Stimulated activated CD8-positive, alpha-beta memory T cell treated with anti-CD3 and anti-CD28 coated beads, Interleukin-15, amount 100 ng/mL, for 48 hours (primary cell): ENCODE data around the gene CTSL.

Source experiments
- DNase-seq, 2 donors: peaks; one replicate each; pipeline ENCODE4 v3.0.0-alpha.2; 2020; ENCODE audit warnings: low read depth in 2 of 2

Gene CTSL

DNA sequence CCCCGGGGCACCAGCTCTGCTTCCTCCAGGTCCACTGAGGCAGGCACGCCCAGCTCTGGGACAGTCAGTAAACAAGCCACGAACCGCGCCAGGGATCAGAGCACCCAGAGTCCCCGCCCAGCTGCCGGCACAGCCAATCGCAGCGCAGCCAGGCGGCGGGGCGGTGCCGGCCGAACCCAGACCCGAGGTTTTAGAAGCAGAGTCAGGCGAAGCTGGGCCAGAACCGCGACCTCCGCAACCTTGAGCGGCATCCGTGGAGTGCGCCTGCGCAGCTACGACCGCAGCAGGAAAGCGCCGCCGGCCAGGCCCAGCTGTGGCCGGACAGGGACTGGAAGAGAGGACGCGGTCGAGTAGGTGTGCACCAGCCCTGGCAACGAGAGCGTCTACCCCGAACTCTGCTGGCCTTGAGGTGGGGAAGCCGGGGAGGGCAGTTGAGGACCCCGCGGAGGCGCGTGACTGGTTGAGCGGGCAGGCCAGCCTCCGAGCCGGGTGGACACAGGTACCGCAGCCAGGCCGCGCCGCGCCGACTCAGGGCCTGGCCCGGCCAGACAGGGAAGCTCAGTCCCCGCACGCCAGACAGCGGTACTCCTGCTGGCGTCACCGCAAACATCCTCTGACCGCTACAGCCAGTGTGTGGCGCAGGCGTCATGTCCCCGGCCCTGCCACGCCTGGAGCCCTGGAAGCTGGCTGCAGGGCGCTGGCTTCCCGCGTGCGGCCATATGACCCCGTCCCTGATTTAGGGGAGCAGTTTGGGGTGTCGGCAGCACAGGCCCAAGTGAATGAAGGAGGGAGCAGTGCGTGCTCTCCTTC lies at the start of gene CTSL:
Gene CTSL (plus strand): TSS at position 220 of the 810 bp plus-strand sequence. CDS start 1,485 bp downstream, outside the sequence.
- no peak for DNase-seq

DNA sequence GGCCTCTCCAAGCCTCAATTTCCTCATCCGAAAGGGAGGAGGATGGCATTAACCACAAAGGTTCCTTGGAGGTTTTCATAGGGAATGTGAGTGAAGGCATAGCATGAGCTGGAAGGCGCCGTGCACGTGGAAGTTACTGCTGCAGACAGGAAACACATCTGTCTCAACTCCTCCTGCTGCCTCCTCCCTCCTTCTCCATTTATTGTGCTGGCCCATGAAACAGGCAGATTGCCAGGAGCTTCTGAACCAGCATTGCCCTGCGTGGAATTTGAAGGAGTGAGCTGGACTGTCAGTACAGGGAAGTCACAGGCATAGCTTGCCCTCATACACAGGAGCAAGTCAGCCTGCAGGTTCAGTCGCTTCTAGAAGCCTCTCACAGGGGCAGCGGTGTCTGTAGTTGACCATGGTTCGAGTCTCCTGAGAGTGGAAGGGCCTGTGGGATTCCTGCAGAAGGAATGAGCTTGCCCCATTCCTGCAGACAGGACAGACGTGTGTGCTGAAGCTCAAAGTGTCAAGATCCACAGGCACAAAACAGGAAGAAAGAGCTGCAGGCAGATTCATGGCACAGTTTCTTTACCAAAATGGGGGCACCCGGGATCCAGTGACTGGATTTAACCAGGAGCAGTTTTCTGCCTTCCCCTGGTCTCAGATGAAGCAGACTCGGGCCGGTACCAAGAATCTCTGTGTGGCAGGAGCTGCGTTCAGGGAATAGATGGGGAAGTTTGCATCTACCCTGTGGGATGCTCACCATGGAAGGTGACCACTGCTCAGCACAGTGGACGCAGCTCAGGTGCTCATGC lies 48.7 kb upstream of the CTSL start:
- DNase-seq, result no peak

DNA sequence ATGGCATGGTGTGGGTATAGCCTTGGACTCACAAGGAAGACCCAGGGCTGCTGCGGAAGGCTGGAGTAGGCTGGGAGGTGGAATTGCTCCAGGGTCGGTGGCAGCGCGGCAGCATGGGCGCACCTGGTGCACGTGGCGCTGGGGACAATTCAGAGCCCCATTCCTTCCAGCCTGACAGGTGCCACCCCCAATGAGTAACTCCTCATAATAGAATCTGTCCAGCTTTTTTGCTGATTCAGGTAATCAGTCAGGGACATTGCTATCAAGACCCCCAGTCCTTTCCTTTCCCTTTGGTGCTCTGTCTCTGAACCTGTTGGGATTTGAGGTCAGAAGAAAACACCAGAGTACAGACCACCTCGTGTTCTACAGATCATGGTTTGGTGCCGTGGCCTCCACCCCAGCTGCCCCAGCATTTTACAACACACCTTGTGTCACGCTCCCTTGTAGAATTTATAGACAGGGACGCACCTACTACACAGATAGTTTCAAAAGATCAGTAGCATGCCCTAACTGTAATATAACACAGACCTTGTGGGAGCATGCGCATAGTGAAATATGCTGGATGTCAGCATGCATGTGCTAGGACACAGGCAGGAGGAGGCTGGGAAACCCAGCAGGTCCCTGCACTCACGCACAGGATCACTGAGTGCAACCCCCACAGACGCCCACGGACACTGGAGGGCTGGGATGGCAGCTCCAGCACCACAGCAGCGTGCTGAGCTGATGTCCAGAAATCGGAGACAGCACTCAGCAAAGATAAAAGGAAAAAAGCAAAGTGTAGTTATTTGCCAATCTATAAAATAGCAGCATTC lies 47.9 kb upstream of the CTSL start:
- DNase-seq, result no peak

DNA sequence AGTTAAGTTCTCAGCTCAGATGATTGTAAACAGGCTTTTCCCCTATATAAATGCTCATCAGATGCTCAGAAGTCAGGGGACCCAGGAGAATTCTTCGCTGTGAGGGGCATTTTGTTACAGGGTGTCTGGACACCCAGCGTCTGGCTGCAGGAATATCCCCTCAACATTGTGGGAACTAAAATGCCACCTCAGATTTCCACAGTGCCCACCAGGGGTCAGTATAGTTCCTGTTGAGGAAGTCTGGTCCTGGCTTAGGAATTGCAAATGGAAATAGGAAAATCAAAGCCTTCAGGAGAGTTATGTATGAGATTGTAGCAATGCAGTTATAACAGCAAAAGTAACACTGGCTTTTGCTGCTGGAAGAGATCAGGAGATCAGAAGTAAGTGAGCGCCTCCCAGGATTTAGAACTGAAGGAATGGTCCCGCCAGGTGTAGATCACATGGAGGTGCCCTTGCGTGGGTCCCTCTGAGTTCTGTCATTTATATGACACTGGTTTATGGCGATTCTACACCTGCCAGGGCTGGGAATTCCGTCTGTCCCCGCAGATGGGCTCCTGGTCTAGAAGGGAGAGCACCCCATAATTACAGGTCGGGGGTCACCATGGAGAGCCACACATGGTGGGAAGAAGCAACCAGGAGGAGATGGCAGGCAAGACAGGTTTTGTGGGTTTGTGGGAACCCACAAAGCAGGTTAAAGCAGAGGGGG lies 47.1 kb upstream of the CTSL start:
- DNase-seq, result no peak

DNA sequence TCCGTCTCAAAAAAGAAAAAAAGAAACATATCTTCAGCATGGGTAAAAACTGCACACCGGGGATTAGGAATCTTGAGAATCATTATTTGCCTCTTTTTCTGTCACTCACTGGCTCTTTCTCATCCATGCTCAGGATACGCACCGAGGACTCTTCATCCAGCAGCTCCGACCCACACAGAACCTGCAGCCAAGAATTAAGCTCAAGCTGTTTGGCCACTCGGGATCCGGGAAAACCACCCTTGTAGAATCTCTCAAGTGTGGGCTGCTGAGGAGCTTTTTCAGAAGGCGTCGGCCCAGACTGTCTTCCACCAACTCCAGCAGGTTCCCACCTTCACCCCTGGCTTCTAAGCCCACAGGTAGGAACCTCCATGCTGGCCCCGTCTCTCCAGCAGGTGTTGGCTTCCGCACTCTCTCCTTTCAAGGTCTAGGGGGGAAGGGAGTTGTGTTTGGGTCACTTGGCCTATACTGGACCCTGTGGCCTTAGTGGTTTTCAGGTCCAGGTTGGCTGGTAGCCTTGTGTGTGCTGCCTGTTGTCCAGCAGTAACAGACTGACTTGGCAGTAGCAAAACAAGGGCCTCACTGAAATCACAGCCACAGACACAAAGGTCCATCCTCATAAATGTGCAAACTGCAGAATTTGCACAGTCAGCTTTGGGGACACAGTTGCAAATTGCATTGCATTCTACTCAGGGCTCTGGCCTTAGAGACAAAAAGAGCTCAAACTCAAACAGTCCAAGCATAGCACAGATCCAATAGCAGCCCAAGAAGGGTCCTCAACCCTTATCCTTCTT lies 44.5 kb upstream of the CTSL start:
- DNase-seq, result no peak

DNA sequence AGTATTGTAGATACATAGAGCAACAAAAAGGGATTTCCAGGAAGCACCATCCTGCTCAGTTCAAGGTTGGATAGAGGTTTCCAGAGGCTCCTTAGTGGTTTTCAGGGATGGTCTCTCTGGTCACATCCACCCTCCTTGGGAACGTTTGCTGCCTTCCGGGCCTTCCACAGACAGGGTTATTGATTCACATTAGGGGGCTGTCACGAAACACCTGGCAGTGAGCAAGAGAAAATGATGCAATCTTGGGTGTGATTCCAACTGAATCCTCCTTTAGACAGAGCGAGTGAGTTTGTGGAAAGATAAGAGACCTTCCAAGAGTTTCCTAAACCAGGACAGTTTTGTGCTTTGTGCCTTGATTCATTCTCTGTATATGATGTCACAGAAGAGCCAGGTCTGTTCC lies 43.8 kb upstream of the CTSL start:
- no peak for DNase-seq

DNA sequence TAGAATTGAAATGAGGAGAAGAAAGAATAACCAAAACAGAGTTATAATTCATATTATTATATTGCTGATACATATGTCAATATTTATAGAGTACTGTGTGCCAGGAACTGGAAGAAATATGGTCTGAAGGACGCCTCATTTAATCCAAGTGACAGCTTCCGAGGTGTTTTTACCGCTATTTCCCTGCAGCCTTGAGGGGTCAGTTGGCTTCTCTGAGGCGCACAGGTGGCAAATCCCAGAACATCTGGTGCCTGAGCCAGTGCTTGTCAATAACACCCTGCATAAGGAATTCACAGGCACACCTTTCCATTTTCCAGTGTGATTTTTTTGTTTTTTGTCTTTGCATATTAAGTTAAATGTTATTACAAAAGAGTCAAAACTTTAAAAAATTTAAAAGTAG lies 43.3 kb upstream of the CTSL start:
- DNase-seq, result no peak

DNA sequence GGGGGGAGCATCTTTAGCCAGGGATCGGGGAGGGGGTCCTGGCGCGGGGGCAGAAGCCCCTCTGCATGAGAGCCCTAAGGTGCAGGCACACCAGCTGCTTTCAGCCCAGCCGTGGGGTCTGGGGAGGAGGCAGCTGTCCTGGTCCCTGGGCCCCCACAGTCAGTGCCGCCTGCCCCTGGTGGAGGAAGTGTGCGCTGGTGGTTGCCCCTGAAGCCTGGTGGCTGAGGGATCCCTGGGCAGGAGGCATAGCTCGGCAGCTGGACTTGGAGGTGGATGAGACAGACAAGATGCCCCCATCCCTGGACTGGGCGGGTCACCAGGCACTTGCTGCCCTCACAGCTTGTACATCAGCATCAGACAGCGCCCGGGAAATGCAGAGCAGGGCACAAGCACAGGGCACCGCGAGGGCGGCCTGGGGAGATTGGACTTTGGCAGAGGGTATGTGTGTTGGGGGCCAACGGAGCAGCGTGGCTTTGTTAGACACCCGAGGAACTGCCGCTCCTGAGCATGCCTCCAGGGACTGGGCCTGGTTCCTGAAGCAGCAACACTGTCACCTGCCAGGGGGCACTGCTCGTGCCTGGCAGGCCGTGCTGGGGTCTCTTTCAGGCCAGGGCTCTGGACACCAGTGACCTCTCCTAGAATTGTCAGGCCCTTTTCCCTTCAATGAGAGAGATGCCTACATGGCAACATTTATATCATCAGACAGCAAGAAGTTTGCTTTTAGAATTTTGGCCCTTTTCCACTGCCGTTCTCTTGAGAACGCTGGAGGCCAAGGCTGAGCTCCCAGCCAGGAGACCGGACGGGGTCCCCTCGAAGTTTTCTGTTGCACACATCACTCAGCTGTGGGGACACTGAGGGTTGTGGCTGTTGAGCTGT lies 41.9 kb upstream of the CTSL start:
- DNase-seq, result no peak

DNA sequence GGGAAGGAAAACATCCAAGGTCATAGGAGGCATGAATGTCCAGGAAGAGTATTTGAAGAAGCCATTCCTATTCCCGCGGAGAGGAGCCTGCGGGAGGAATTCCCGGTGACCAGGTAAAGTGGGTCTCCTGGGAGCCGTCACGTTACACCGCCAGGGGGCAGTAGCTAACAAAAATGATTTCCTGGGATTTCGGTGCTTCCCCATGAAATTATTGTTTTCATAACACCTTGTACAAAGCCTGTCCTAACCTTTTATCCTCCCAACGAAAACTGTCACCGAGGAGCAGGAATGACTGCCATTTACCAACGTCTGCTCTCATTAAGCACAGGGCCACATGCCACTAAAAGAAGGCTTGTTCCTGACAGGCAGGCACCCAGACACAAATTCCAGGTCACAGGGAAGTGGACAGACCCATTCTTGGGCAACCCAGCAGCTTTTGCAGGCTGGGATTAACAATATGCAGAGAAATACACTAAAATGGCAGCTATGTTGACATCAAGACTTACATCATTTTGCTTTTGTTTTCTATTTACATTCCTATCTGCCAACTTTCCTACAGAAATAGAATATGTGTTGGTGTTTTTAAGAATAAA lies 41.2 kb upstream of the CTSL start:
- no peak for DNase-seq

DNA sequence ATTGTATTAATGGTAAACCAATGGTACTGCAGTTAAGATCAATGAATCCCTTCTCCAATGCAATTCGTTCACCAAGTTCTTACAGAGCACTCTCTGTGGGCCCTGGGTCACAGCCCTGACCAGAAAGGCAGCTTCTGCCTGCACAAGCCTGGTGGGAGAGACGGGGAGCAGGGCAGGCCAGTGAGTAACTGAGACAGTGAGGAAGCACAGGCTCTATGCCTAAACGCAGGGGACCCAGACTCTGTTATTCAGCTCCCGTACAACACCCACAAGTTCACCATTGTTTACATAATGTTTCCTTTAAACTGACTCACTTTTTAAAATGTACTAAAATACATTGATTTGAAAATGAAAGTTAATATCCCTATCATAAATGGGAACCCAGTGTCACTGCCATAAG lies 40.5 kb upstream of the CTSL start:
- DNase-seq, result no peak

DNA sequence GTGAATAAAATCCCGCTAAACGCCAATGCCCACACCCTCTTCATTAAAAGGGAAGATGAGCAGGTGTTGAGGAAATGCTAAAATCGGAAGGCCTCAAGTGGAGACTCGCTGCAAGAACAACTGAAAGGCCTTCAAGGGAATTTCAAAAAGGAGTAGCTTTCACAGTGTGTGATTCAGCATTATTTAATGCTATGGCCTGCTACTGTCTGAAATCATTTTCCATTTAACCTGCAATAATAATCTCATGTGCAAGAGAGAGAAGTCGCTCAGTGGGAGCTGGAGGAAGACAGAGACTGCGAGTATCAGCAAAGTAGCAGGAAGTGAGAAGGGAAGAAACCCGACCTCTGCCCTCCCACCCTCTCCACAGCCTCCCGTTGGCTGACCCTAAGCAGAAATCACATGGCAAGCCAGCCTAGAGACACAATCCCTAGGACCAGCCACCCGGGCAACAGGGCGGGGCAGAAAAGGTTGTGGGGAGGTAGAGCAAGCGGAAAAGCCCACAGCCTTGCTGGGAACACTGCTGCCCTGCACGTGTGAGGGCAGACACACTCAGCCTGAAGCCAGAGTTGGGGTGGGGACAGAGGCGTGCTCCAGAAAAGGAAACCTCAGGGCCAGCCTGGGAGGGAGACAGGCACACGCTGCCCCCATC lies 39.9 kb upstream of the CTSL start:
- no peak for DNase-seq

DNA sequence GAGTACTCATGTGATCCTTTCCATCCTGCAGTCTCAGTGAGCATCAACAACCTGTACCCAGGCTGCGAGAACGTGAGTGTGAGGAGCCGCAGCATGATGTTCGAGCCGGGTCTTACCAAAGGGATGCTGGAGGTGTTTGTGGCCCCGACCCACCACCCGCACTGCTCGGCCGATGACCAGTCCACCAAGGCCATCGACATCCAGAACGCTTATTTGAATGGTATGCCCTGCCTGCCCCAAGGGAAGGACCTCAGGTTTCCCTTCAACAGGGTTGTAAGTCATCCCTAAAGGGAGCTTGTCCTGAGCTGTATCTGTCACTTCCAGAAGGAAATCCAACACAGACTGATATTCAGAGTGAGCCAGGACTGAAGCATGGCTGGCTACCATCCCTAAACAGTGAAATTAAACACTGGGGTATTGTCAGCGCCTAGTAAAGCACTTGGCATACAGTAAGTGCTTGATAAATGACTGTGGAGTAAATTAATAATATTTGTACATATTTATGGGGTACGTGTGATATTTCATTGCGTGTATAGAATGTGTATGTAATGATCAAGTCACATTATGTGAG lies 39.3 kb upstream of the CTSL start:
- DNase-seq, result no peak

DNA sequence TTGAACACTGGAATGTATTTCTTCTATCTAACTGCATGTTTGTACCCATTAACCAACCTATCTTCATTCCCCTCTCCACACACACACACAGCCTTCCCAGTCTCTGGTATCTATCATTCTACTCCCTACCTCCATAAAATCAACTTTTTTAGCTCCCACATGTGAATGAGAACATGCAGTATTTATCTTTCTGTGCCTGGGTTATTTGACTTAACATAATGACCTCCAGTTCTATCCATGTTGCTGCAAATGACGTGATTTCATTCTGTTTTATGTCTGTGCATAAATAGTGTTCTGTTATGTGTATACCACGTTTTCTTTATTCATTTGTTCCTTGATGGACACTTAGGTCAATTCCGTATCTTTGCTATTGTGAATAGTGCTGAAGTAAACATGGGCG lies 38.7 kb upstream of the CTSL start:
- no peak for DNase-seq

DNA sequence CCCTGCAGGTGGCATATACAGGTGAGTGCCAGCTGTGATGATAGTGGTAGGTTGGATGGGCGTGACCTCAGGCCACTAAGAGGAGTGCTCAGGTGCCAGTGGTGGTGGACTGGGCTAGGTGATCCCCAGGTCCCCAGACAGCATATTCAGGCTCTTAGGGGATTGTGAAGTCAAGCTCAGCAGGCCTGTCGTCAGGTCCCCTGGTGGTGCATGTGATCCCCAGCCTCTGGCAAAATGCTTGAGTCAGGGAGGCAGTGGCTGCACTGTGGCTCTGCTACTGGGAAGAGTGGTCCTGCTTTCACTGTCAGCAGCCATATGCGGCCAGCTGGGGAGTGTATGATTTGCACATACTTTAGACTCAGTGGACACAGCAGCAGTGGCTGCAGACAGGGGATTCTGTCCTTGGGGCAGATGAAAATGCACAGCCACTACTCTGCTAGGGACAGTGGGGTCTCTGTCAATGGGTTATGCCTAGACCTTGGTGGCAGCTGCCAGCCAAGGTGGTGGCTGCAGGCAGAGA lies 31.6 kb upstream of the CTSL start:
- DNase-seq, result no peak

DNA sequence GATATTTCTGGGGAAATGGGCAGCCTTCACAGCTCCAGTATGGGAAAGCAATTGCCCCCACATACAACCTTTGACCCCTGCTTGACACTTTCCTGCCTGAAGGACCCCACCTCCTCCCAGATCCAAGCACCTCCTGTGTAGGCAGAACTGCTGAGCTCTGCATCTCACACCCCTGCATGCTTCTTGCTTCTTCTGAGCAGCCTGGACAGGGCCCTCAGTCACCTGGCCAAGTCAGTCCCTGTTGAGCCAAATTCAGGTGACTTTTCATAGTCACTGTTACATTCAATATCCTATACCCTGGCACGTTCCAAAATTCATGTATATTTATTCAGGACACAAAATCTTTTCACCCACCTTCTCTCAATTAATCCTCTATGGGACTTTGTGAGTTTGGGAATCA lies 30.4 kb upstream of the CTSL start:
- no peak for DNase-seq

DNA sequence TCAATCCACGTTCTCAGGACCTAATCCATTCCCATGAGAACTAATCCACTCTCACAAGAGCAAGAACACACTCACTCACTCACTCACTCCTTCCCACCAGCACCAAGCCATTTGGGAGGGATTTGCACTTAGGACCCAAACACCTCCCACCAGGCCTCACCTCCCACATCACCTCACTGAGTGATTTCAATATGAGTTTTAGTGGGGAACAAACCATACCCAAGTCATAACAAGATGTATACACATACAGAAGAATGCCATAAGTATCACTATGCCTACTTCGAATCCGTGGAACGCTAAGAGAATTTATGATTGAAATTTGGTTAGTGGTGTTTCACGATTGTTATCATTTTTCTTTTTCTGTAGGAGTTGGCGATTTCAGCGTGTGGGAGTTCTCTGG lies 29.3 kb upstream of the CTSL start:
- no peak for DNase-seq

DNA sequence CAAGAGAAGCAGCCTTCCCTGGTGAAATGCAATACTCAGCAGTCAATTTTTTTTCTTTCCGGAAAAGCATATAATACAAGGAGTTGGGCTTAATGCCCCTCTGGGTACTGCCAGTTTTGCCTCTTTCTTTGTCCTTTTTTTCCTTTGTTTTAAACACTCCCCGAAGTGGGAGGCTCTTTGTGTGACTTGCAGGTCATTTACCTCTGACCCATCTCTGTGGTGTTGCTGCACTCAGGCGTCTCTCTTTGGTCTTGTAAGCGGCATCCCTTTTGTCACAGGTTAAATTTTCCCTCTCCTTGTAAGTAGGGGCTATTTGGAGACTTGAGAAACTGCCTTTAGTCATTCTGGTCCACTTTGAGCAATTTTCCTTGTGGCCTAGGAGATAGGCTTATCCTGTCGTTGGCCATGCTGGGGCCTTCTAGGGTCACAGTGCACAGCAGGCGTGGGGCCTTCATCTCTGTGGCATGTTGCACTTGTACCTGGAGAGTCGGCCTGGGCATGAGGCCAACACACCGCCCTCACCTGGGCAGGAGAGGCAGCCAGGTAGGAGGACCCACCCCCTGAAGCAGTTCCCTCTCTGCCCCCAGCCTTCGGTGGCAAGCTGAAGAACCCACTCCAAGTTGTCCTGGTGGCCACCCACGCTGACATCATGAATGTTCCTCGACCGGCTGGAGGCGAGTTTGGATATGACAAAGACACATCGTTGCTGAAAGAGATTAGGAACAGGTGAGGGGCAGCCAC lies 27.7 kb upstream of the CTSL start:
- no peak for DNase-seq

DNA sequence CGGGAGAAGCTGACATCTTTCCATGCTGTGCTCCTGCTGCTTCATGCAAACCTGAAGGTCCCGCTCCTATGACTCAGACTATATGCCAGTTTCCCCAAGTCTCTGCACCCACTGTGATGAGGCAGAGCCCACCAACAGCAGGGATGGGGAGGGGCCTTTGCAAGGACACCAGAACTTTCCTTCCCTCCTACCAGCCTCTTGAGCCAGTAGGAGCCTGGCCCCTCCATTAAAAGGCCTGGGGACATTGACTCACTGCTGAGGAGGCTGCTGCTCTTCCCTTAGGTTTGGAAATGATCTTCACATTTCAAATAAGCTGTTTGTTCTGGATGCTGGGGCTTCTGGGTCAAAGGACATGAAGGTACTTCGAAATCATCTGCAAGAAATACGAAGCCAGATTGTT lies 26.1 kb upstream of the CTSL start:
- no peak for DNase-seq
